ENCODE data around the gene STX1B. TPM values are rescaled to one million over a fixed set of nuclear protein-coding genes. Genes with fewer than 3 reads are reported as not detected.

Gene STX1B
- total and polyA plus RNA-seq, 2 experiments from 2014 or later = 5.6 to 13.7 TPM

GRCh38 chr16:30965436-30965835 lies 45.0 kb downstream of the STX1B start:
- Histone ChIP-seq H3K27ac (no peak overlapping the region), H3K4me3 (no peak overlapping the region), H3K36me3 (peaks cover 58% of the 10 kb centered on the region), H3K9me3 (ENCODE audit: low read depth) (no peaks in the 10 kb centered on the region), H3K27me3 (no peaks in the 10 kb centered on the region), H3K4me1 (ENCODE audit: low read depth) (no peaks in the 10 kb centered on the region)
- TF ChIP-seq CTCF (IDR thresholded peaks at IDR 0.05; ENCODE audit: low read depth, low read length) = no peak
- no peak for DNase-seq (ENCODE audit: low read depth in 1 of 2, low spot score in 1 of 2)

- no peak overlapping the region for H3K27ac ChIP-seq
- no peaks in the 10 kb centered on the region for H3K27me3 ChIP-seq
- no peak overlapping the region for H3K4me3 ChIP-seq
- H3K4me1 ChIP-seq (ENCODE audit: low read depth) = no peaks in the 10 kb centered on the region
- H3K9me3 ChIP-seq (ENCODE audit: low read depth) = no peaks in the 10 kb centered on the region
- no peak for TF ChIP-seq CTCF (IDR thresholded peaks at IDR 0.05; ENCODE audit: low read depth, low read length)
- no peak for DNase-seq (ENCODE audit: low read depth in 1 of 2, low spot score in 1 of 2)
- peaks cover 64% of the 10 kb centered on the region for H3K36me3 ChIP-seq
Measured at GRCh38 chr16:30964574-30965226, 45.7 kb downstream of the STX1B start.

DNA sequence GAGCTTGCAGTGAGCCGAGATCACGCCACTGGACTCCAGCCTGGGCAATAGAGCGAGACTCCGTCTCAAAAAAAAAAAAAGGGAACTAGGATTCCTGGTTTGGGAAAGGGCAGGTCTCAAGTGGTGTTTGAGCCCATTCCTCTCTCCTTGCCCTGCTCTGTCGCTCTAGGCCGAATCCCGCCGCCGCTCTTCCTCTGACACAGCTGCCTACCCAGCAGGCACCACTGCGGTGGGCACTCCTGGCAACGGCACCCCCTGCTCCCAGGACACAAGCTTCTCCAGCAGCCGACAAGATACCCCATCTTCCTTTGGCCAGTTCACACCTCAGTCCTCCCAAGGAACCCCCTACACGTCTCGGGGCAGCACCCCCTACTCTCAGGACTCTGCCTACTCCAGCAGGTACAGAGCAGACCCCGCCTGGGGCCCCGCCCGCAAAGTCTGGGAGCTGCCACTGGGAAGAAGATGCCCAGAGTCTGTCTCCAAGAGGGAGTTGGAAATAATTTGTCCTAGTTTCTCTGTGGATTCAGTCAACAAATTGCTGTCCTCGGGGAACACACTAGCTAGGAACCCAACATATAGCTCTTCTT lies 46.4 kb downstream of the STX1B start:
- Histone ChIP-seq H3K9me3 (ENCODE audit: low read depth) (no peaks in the 10 kb centered on the region), H3K4me3 (no peak overlapping the region), H3K36me3 (peaks cover 57% of the 10 kb centered on the region), H3K27me3 (no peaks in the 10 kb centered on the region), H3K27ac (no peak overlapping the region), H3K4me1 (ENCODE audit: low read depth) (no peaks in the 10 kb centered on the region)
- no peak for DNase-seq (ENCODE audit: low read depth in 1 of 2, low spot score in 1 of 2)
- no peak for TF ChIP-seq CTCF (IDR thresholded peaks at IDR 0.05; ENCODE audit: low read depth, low read length)

- Histone ChIP-seq H3K27me3 (no peaks in the 10 kb centered on the region), H3K4me3 (no peak overlapping the region), H3K36me3 (peaks cover 47% of the 10 kb centered on the region), H3K4me1 (ENCODE audit: low read depth) (peaks cover 3% of the 10 kb centered on the region), H3K27ac (no peak overlapping the region), H3K9me3 (ENCODE audit: low read depth) (no peaks in the 10 kb centered on the region)
- no peak for TF ChIP-seq CTCF (IDR thresholded peaks at IDR 0.05; ENCODE audit: low read depth, low read length)
- DNase-seq (ENCODE audit: low read depth in 1 of 2, low spot score in 1 of 2) = no peak
Measured at GRCh38 chr16:30961384-30961783, 49.1 kb downstream of the STX1B start.

DNA sequence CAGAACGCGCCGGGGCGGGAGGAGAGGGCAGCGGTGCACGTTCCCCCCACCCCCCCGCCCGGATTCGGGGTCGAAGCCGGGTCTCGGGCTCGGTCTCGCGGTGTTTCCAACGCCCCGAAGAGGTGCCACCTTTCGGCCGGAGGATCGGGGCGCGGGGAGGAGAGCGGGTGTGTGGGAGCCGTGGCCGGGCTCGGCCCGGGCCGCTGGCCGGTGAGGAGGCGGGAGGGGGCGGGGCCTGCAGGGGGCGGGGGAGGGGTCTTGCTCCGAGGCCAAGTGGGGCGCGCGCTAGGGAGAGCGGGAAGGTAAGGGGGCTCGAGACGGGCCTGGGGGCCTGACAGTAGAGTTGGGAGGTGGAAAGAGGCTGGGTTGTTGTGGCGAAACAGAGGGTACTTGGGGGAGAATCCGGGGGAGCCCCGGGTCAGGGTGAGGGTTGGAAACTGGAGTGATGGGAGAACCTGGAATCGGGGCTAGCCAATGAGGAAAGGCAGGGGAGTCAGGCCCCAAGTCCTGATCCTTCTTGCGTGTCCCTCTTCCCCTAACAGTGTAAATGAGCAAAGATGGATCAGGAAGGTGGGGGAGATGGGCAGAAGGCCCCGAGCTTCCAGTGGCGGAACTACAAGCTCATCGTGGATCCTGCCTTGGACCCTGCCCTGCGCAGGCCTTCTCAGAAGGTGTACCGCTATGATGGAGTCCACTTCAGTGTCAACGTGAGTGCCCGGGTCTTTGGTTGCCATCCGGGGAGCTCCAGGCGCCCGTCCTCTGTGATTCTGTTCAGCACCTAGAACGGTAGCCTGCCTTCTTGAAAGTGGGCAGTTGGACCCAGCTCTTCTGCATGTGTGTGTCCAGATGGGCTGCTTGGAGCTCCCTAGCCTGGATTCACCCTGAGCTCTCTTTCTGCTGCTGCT lies 52.0 kb downstream of the STX1B start:
- H3K27me3 ChIP-seq = no peaks in the 10 kb centered on the region
- peak overlapping the region; percentile 68 for H3K4me3 ChIP-seq
- TF ChIP-seq CTCF (IDR thresholded peaks at IDR 0.05; ENCODE audit: low read depth, low read length) = no peak
- peaks cover 30% of the 10 kb centered on the region for H3K36me3 ChIP-seq
- DNase-seq (ENCODE audit: low read depth in 1 of 2, low spot score in 1 of 2) = peak; percentile 57 to 82
- peak overlapping the region; percentile 100 for H3K27ac ChIP-seq
- H3K9me3 ChIP-seq (ENCODE audit: low read depth) = no peaks in the 10 kb centered on the region
- H3K4me1 ChIP-seq (ENCODE audit: low read depth) = peaks cover 3% of the 10 kb centered on the region

All from cardiac muscle cell (in vitro differentiated cells and primary cell).